CD14-positive monocyte (primary cell): ENCODE data around the gene CNIH1. TPM values are rescaled to one million over a fixed set of nuclear protein-coding genes. Genes with fewer than 3 reads are reported as not detected.
"Not testable (repeated sequence)": the region's sequence is repeated elsewhere in the genome, so short reads cannot be mapped to it uniquely, and the experiment has no call there.

Experiments used
- DNase-seq, 3 donors: peaks; one replicate each; pipeline ENCODE4 v3.0.0-alpha.2; 2011 to 2022
- H2AFZ ChIP-seq: 2 replicates; pipeline ENCODE4 v1.6.0; 2012; ENCODE audit warnings: mild to moderate bottlenecking, low read depth, low read length, inconsistent platforms; ENCODE audit not compliant: insufficient read depth, poor library complexity, severe bottlenecking
- H3K27ac ChIP-seq, 2 donors: 1 replicate in 1 of 2; 2 replicates in 1 of 2; pipeline ENCODE4 v1.5.1; 2012 to 2013; ENCODE audit warnings: low read length in 2 of 2, control low read depth in 1 of 2, inconsistent platforms in 1 of 2, low read depth in 1 of 2, mild to moderate bottlenecking in 1 of 2
- H3K27me3 ChIP-seq, 2 donors: one replicate each; pipeline versions ENCODE4 v1.6.0 to v1.6.1; 2011 to 2013; ENCODE audit warnings: low read length in 2 of 2; ENCODE audit not compliant: control insufficient read depth in 2 of 2, insufficient read depth in 2 of 2
- H3K36me3 ChIP-seq, 2 donors: replicated peaks in 1 of 2; 1 replicate in 1 of 2; 2 replicates in 1 of 2; pipeline versions ENCODE4 v1.5.1 to v1.6.1; 2012 to 2013; ENCODE audit warnings: low read length in 2 of 2, control low read depth in 1 of 2, inconsistent platforms in 1 of 2, mild to moderate bottlenecking in 1 of 2; ENCODE audit not compliant: insufficient read depth in 2 of 2, control insufficient read depth in 1 of 2
- H3K4me1 ChIP-seq, 2 donors: 1 replicate in 1 of 2; 2 replicates in 1 of 2; pipeline versions ENCODE4 v1.5.1 to v1.6.1; 2012 to 2013; ENCODE audit warnings: low read length in 2 of 2, control low read depth in 1 of 2, inconsistent platforms in 1 of 2, mild to moderate bottlenecking in 1 of 2, moderate library complexity in 1 of 2; ENCODE audit not compliant: insufficient read depth in 2 of 2, control insufficient read depth in 1 of 2
- H3K4me2 ChIP-seq: replicated peaks from 2 replicates; pipeline ENCODE3; 2012; ENCODE audit warnings: low read length, moderate library complexity, mild to moderate bottlenecking; ENCODE audit not compliant: poor library complexity, severe bottlenecking; ENCODE audit errors: extremely low read depth
- H3K4me3 ChIP-seq, 3 experiments: fragments of 200-600 bp in 1 of 3; sonication (generic) in 1 of 3; replicated peaks in 1 of 3; 1 replicate in 2 of 3; 2 replicates in 1 of 3; pipeline ENCODE4 v1.5.1; 2011 to 2013; ENCODE audit warnings: low read length in 3 of 3, mild to moderate bottlenecking in 3 of 3, control low read depth in 2 of 3, low read depth in 2 of 3, inconsistent platforms in 1 of 3, moderate library complexity in 1 of 3
- H3K79me2 ChIP-seq: 2 replicates; pipeline ENCODE4 v1.6.0; 2012; ENCODE audit warnings: mild to moderate bottlenecking, control low read depth, inconsistent platforms, low read length, moderate library complexity; ENCODE audit not compliant: insufficient read depth
- H3K9ac ChIP-seq: 2 replicates; pipeline ENCODE4 v1.6.0; 2017; ENCODE audit warnings: low read length, mild to moderate bottlenecking; ENCODE audit not compliant: insufficient read depth, poor library complexity, severe bottlenecking
- H3K9me3 ChIP-seq, 2 donors: replicated peaks in 1 of 2; 1 replicate in 1 of 2; 2 replicates in 1 of 2; pipeline versions ENCODE4 v1.5.1 to v1.6.1; 2012 to 2013; ENCODE audit warnings: low read length in 2 of 2, control low read depth in 1 of 2; ENCODE audit not compliant: control insufficient read depth in 1 of 2, insufficient read depth in 1 of 2
- H4K20me1 ChIP-seq: 2 replicates; pipeline ENCODE4 v1.6.0; 2012; ENCODE audit warnings: mild to moderate bottlenecking, low read length, control low read depth, moderate library complexity; ENCODE audit not compliant: insufficient read depth
- H3K27ac Mint-ChIP-seq, 7 donors: one replicate each; pipeline ENCODE4 v1.8.0; 2020; ENCODE audit warnings: mild to moderate bottlenecking in 7 of 7, mixed read lengths in 7 of 7, moderate library complexity in 6 of 7, inconsistent platforms in 2 of 7
- H3K27me3 Mint-ChIP-seq, 3 donors: one replicate each; pipeline ENCODE4 v1.8.0; 2021 to 2022; ENCODE audit warnings: low read depth in 3 of 3, mild to moderate bottlenecking in 3 of 3, mixed read lengths in 3 of 3, moderate library complexity in 3 of 3, inconsistent platforms in 1 of 3
- H3K36me3 Mint-ChIP-seq, 2 donors: one replicate each; pipeline ENCODE4 v1.8.0; 2020; ENCODE audit warnings: mixed read lengths in 2 of 2, inconsistent platforms in 1 of 2, mild to moderate bottlenecking in 1 of 2
- H3K4me1 Mint-ChIP-seq: one replicate; pipeline ENCODE4 v1.8.0; 2020; ENCODE audit warnings: mild to moderate bottlenecking, mixed read lengths
- H3K4me3 Mint-ChIP-seq, 2 donors: one replicate each; pipeline ENCODE4 v1.8.0; 2020; ENCODE audit warnings: mild to moderate bottlenecking in 2 of 2, mixed read lengths in 2 of 2, moderate library complexity in 1 of 2
- H3K9me3 Mint-ChIP-seq, 7 donors: one replicate each; pipeline ENCODE4 v1.8.0; 2020 to 2022; ENCODE audit warnings: mixed read lengths in 7 of 7, mild to moderate bottlenecking in 6 of 7, moderate library complexity in 6 of 7, inconsistent platforms in 2 of 7
- WGBS: methylation state at CpG from one replicate; pipeline ENCODE4 v1.1.5; 2013; ENCODE audit warnings: missing lambda C conversion rate; ENCODE audit not compliant: insufficient coverage; 5-methylcytosine and 5-hydroxymethylcytosine counted together
- intact Hi-C, 2 donors: fragments of 100-400 bp; cut with micrococcal nuclease; formaldehyde crosslinking; loops; one replicate each; pipeline versions ENCODE4 v1.15.0 to v1.15.1; 2023
- polyA plus RNA-seq, 3 donors: library from polyadenylated mRNA; depleted of rRNA in 1 of 3; unstranded in 2 of 3; stranded (reverse) in 1 of 3; fragments of 300-500 nt in 2 of 3; fragments of >200 nt in 1 of 3; fragmentation: Illumina TruSeq in 2 of 3; gene quantifications; 1 replicate in 2 of 3; 2 replicates in 1 of 3; pipeline ENCODE4 v1.2.3, GENCODE V29; 2012 to 2021
- TF ChIP-seq, protein P1 (sequence below): fragments of 200-600 bp; IDR thresholded peaks from one replicate; pipeline ENCODE4 v1.8.0; 2022; ENCODE audit warnings: antibody characterized with exemption, mild to moderate bottlenecking

The CNIH1 gene
- polyA plus RNA-seq, 3 donors, result 109 to 162 (median 138) TPM

GRCh38 chr14:54455363-54455762, 14.2 kb upstream of the CNIH1 start:
- H3K4me1 ChIP-seq, result peaks cover 18 to 21% of the 10 kb centered on the region in 2 donors
- H3K9me3 ChIP-seq, result peaks cover 6 to 16% of the 10 kb centered on the region in 2 donors
- no peak overlapping the region for H2AFZ ChIP-seq
- H3K9ac ChIP-seq, result no peak overlapping the region
- no peaks in the 10 kb centered on the region for H3K36me3 ChIP-seq
- no peak overlapping the region for H3K4me2 ChIP-seq
- 100% methylated on average over 1 of the region's 1 CpG for WGBS
- Mint-ChIP-seq H3K4me3 (no peak overlapping the region), H3K27me3 (peaks cover under 1 to 2% (median 1%) of the 10 kb centered on the region in 3 donors), H3K36me3 (peaks cover 0 to 9% of the 10 kb centered on the region in 2 donors), H3K4me1 (peaks cover 22% of the 10 kb centered on the region), H3K27ac (no peak overlapping the region), H3K9me3 (peaks cover 8 to 16% (median 13%) of the 10 kb centered on the region in 7 donors)
- DNase-seq, result no peak
- H4K20me1 ChIP-seq, result no peaks in the 10 kb centered on the region
- no peak overlapping the region for H3K27ac ChIP-seq
- TF ChIP-seq, protein P1, sequence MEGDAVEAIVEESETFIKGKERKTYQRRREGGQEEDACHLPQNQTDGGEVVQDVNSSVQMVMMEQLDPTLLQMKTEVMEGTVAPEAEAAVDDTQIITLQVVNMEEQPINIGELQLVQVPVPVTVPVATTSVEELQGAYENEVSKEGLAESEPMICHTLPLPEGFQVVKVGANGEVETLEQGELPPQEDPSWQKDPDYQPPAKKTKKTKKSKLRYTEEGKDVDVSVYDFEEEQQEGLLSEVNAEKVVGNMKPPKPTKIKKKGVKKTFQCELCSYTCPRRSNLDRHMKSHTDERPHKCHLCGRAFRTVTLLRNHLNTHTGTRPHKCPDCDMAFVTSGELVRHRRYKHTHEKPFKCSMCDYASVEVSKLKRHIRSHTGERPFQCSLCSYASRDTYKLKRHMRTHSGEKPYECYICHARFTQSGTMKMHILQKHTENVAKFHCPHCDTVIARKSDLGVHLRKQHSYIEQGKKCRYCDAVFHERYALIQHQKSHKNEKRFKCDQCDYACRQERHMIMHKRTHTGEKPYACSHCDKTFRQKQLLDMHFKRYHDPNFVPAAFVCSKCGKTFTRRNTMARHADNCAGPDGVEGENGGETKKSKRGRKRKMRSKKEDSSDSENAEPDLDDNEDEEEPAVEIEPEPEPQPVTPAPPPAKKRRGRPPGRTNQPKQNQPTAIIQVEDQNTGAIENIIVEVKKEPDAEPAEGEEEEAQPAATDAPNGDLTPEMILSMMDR, result no peak
- intact Hi-C loops, result no loop called here
- H3K4me3 ChIP-seq, result no peak overlapping the region
- H3K27me3 ChIP-seq, result no peaks in the 10 kb centered on the region
- H3K79me2 ChIP-seq, result no peaks in the 10 kb centered on the region

- H3K79me2 ChIP-seq, H3K36me3 Mint-ChIP-seq, H3K4me2 ChIP-seq, H3K27me3 Mint-ChIP-seq, DNase-seq, H4K20me1 ChIP-seq, H3K27ac ChIP-seq, H3K36me3 ChIP-seq, H3K9ac ChIP-seq, H3K4me3 Mint-ChIP-seq, H3K4me3 ChIP-seq, H2AFZ ChIP-seq, H3K9me3 Mint-ChIP-seq, H3K9me3 ChIP-seq, H3K27me3 ChIP-seq: not testable (repeated sequence)
- H3K4me1 Mint-ChIP-seq, result peaks cover 35% of the 10 kb centered on the region
- WGBS, result no CpG with 5 or more reads among the region's 5 CpGs
- intact Hi-C loops, result loop anchor here in 1 of 2 donors (5.0 kb wide), 1 partner anchor 33 kb away; the partner anchor contains the start of gene GMFB
- peak overlapping the region in 1 of 7 donors; percentile 20 for H3K27ac Mint-ChIP-seq
- H3K4me1 ChIP-seq, result peaks cover 30 to 34% of the 10 kb centered on the region in 2 donors
These were observed 12.8 kb upstream of the CNIH1 start for GRCh38 chr14:54453990-54454389.
